GM10248 (cell line): ENCODE results near the gene FMN1.

Experiments used
- CTCF ChIA-PET: fragments of 300-600 bp; sonication (Branson Sonifier 250); formaldehyde crosslinking; extraction: SDS; loops from one replicate; lab custom pipeline; 2021; ENCODE audit warnings: antibody characterized with exemption; lab: Yijun Ruan, JAX
- POLR2A ChIA-PET: fragments of 350-650 bp; sonication (Branson Sonifier 250); formaldehyde crosslinking; extraction: SDS; loops from one replicate; lab custom pipeline; 2020; ENCODE audit warnings: antibody characterized with exemption; lab: Yijun Ruan, JAX
- DNase-seq: peaks from one replicate; pipeline ENCODE4 v3.0.0; 2012; ENCODE audit errors: extremely low spot score
- CTCF ChIP-seq: IDR thresholded peaks from 2 replicates; pipeline ENCODE4 v1.5.1; 2012; ENCODE audit warnings: mild to moderate bottlenecking, low read depth; ENCODE audit errors: extremely low read depth, missing control alignments, control extremely low read depth

FMN1 gene

GRCh38 chr15:33013827-33014445 lies 180.6 kb downstream of the FMN1 start:
- DNase-seq: no peak
- no peak for TF ChIP-seq CTCF
- CTCF ChIA-PET: interaction anchor here (0.7 to 1.7 kb wide), 2 partner anchors 19 to 87 kb away, joined by 3 to 4 read pairs; no protein-coding TSS in a partner anchor
- POLR2A ChIA-PET: no interaction called here

- POLR2A ChIA-PET: no interaction called here
- no peak for DNase-seq
- TF ChIP-seq CTCF: no peak
- CTCF ChIA-PET: no interaction called here
Observed at GRCh38 chr15:33011976-33012375, 182.5 kb downstream of the FMN1 start.

GRCh38 chr15:33009603-33010002 lies 184.9 kb downstream of the FMN1 start:
- DNase-seq: no peak
- no peak for TF ChIP-seq CTCF
- ChIA-PET POLR2A (no interaction called here), CTCF (interaction anchor here (0.9 kb wide), 1 partner anchor 11 kb away, joined by 3 read pairs; no protein-coding TSS in a partner anchor)

GRCh38 chr15:33009026-33009425 lies 185.5 kb downstream of the FMN1 start:
- no peak for TF ChIP-seq CTCF
- no peak for DNase-seq
- ChIA-PET POLR2A (no interaction called here), CTCF (interaction anchor here (0.9 kb wide), 1 partner anchor 12 kb away, joined by 3 read pairs; no protein-coding TSS in a partner anchor)

GRCh38 chr15:33008284-33008995 lies 186.1 kb downstream of the FMN1 start:
- ChIA-PET CTCF (interaction anchor here (0.9 kb wide), 1 partner anchor 13 kb away, joined by 3 read pairs; no protein-coding TSS in a partner anchor), POLR2A (no interaction called here)
- DNase-seq: no peak
- TF ChIP-seq CTCF: no peak

GRCh38 chr15:33007303-33007855 lies 187.1 kb downstream of the FMN1 start:
- no peak for TF ChIP-seq CTCF
- POLR2A ChIA-PET: no interaction called here
- CTCF ChIA-PET: no interaction called here
- DNase-seq: no peak
